H9 (cell line): ENCODE measurements around the gene NR1D1. TPM values are rescaled to one million over a fixed set of nuclear protein-coding genes. Genes with fewer than 3 reads are reported as not detected.

Experiments
- DNase-seq: peaks from one replicate; pipeline ENCODE4 v3.0.0-alpha.2; 2017
- H2AFZ ChIP-seq: one replicate; pipeline ENCODE4 v1.6.1; 2013; ENCODE audit warnings: mild to moderate bottlenecking, low read length, control low read depth, moderate library complexity
- H2AK5ac ChIP-seq: 2 replicates; pipeline ENCODE4 v1.6.1; 2013; ENCODE audit warnings: low read length, control low read depth, mixed read lengths; ENCODE audit not compliant: insufficient read length
- H2BK120ac ChIP-seq: one replicate; pipeline ENCODE4 v1.6.1; 2013; ENCODE audit warnings: low read depth, mild to moderate bottlenecking, low read length, control low read depth, inconsistent platforms; ENCODE audit not compliant: poor library complexity, severe bottlenecking
- H2BK12ac ChIP-seq: 2 replicates; pipeline ENCODE4 v1.6.1; 2013; ENCODE audit warnings: low read length, control low read depth, mixed read lengths, low read depth; ENCODE audit not compliant: insufficient read length
- H2BK15ac ChIP-seq: 2 replicates; pipeline ENCODE4 v1.6.1; 2013; ENCODE audit warnings: low read depth, low read length, control low read depth
- H2BK20ac ChIP-seq: one replicate; pipeline ENCODE4 v1.6.1; 2013; ENCODE audit warnings: low read depth, mild to moderate bottlenecking, low read length, control low read depth, inconsistent platforms; ENCODE audit not compliant: poor library complexity, severe bottlenecking
- H2BK5ac ChIP-seq: 2 replicates; pipeline ENCODE4 v1.6.1; 2013; ENCODE audit warnings: low read length, control low read depth, mixed read lengths; ENCODE audit not compliant: insufficient read length
- H3K14ac ChIP-seq: 2 replicates; pipeline ENCODE4 v1.6.1; 2013; ENCODE audit warnings: low read length, control low read depth; ENCODE audit not compliant: insufficient read depth
- H3K18ac ChIP-seq: 2 replicates; pipeline ENCODE4 v1.6.1; 2013; ENCODE audit warnings: low read depth, mild to moderate bottlenecking, mixed read lengths, low read length, control low read depth; ENCODE audit not compliant: insufficient read length
- H3K23ac ChIP-seq: 2 replicates; pipeline ENCODE4 v1.6.1; 2013; ENCODE audit warnings: low read length, control low read depth, mixed read lengths, low read depth; ENCODE audit not compliant: insufficient read length
- H3K23me2 ChIP-seq: 2 replicates; pipeline ENCODE4 v1.6.1; 2013; ENCODE audit warnings: low read depth, mild to moderate bottlenecking, mixed read lengths, low read length, control low read depth; ENCODE audit not compliant: insufficient read length, poor library complexity, severe bottlenecking
- H3K27ac ChIP-seq: 2 replicates; pipeline ENCODE4 v1.5.1; 2013; ENCODE audit warnings: low read length, control low read depth, mixed read lengths, low read depth; ENCODE audit not compliant: insufficient read length
- H3K27me3 ChIP-seq: 2 replicates; pipeline ENCODE4 v1.6.1; 2013; ENCODE audit warnings: low read length, control low read depth, inconsistent platforms; ENCODE audit not compliant: insufficient read depth
- H3K4ac ChIP-seq: 2 replicates; pipeline ENCODE4 v1.6.1; 2013; ENCODE audit warnings: low read depth, mild to moderate bottlenecking, control low read depth, inconsistent platforms, low read length, moderate library complexity
- H3K4me1 ChIP-seq: 2 replicates; pipeline ENCODE4 v1.6.1; 2013; ENCODE audit warnings: low read length, control low read depth, inconsistent platforms; ENCODE audit not compliant: insufficient read depth
- H3K4me2 ChIP-seq: 2 replicates; pipeline ENCODE4 v1.6.1; 2013; ENCODE audit warnings: low read length, control low read depth, mixed read lengths; ENCODE audit not compliant: insufficient read length, insufficient read depth
- H3K56ac ChIP-seq: 2 replicates; pipeline ENCODE4 v1.6.1; 2013; ENCODE audit warnings: low read depth, mild to moderate bottlenecking, mixed read lengths, low read length, control low read depth; ENCODE audit not compliant: insufficient read length
- H3K79me1 ChIP-seq: 2 replicates; pipeline ENCODE4 v1.6.1; 2013; ENCODE audit warnings: low read depth, mild to moderate bottlenecking, moderate library complexity, low read length, control low read depth, inconsistent platforms; ENCODE audit not compliant: insufficient read depth, poor library complexity, severe bottlenecking
- H3K79me2 ChIP-seq: 2 replicates; pipeline ENCODE4 v1.6.1; 2013; ENCODE audit warnings: low read length, control low read depth, inconsistent platforms; ENCODE audit not compliant: insufficient read depth
- H3K9ac ChIP-seq: 2 replicates; pipeline ENCODE4 v1.6.1; 2013; ENCODE audit warnings: low read length, control low read depth, mixed read lengths; ENCODE audit not compliant: insufficient read length; ENCODE audit errors: extremely low read depth
- H3K9me3 ChIP-seq: one replicate; pipeline ENCODE4 v1.6.1; 2013; ENCODE audit warnings: low read depth, low read length, inconsistent platforms; ENCODE audit not compliant: control insufficient read depth
- H3T11ph ChIP-seq: one replicate; pipeline ENCODE4 v1.6.1; 2013; ENCODE audit warnings: mild to moderate bottlenecking, low read length, control low read depth, inconsistent platforms
- H4K20me1 ChIP-seq: one replicate; pipeline ENCODE4 v1.6.1; 2013; ENCODE audit not compliant: control insufficient read depth, insufficient read length, insufficient read depth
- H4K5ac ChIP-seq: 2 replicates; pipeline ENCODE4 v1.6.1; 2013; ENCODE audit warnings: low read depth, mild to moderate bottlenecking, mixed read lengths, low read length, control low read depth; ENCODE audit not compliant: insufficient read length
- H4K8ac ChIP-seq: replicated peaks from 2 replicates; pipeline ENCODE4 v1.6.1; 2013; ENCODE audit warnings: low read length, control low read depth, mixed read lengths, low read depth; ENCODE audit not compliant: insufficient read length
- H4K91ac ChIP-seq: 2 replicates; pipeline ENCODE4 v1.6.1; 2013; ENCODE audit warnings: low read depth, mild to moderate bottlenecking, moderate library complexity, mixed read lengths, low read length, control low read depth; ENCODE audit not compliant: insufficient read length
- H3K27ac Mint-ChIP-seq, 3 experiments: 2 replicates in 2 of 3; 3 replicates in 1 of 3; pipeline ENCODE4 v1.8.0; 2020 to 2021; ENCODE audit warnings: mixed read lengths in 3 of 3, mild to moderate bottlenecking in 1 of 3, moderate library complexity in 1 of 3
- H3K27me3 Mint-ChIP-seq: 2 replicates; pipeline ENCODE4 v1.8.0; 2021; ENCODE audit warnings: low read depth, mild to moderate bottlenecking, moderate library complexity, mixed read lengths
- H3K36me3 Mint-ChIP-seq, 3 experiments: 2 replicates in 2 of 3; 3 replicates in 1 of 3; pipeline ENCODE4 v1.8.0; 2020 to 2021; ENCODE audit warnings: low read depth in 3 of 3, mixed read lengths in 3 of 3; ENCODE audit not compliant: insufficient read depth in 1 of 3
- H3K4me1 Mint-ChIP-seq, 2 experiments: 2 replicates each; pipeline ENCODE4 v1.8.0; 2020; ENCODE audit warnings: mixed read lengths in 2 of 2
- H3K4me3 Mint-ChIP-seq, 2 experiments: 2 replicates in 1 of 2; 3 replicates in 1 of 2; pipeline ENCODE4 v1.8.0; 2020 to 2021; ENCODE audit warnings: mild to moderate bottlenecking in 2 of 2, mixed read lengths in 2 of 2, moderate library complexity in 1 of 2
- H3K9me3 Mint-ChIP-seq, 2 experiments: 2 replicates in 1 of 2; 3 replicates in 1 of 2; pipeline ENCODE4 v1.8.0; 2020; ENCODE audit warnings: mild to moderate bottlenecking in 2 of 2, mixed read lengths in 2 of 2, moderate library complexity in 1 of 2
- WGBS: extraction: QIAGEN DNeasy Blood & Tissue Kit; methylation state at CpG from one replicate; pipeline ENCODE4 v1.1.7; 2013; ENCODE audit warnings: missing lambda C conversion rate, low lambda C conversion rate, mixed read lengths; ENCODE audit not compliant: insufficient read length; ENCODE audit errors: extremely low coverage; 5-methylcytosine and 5-hydroxymethylcytosine counted together
- total RNA-seq: library from RNA; stranded (reverse); gene quantifications from 2 replicates; pipeline ENCODE4 v1.2.1, GENCODE V29; 2021
- TF ChIP-seq, protein P1 (sequence below): fragments of 200-600 bp; sonication (generic); conservative IDR thresholded peaks from 3 replicates; pipeline ENCODE4 v1.8.0; 2021; ENCODE audit warnings: antibody characterized with exemption, mild to moderate bottlenecking

Gene NR1D1
- total RNA-seq, 1 experiment from 2014 or later: 8.6 TPM

DNA sequence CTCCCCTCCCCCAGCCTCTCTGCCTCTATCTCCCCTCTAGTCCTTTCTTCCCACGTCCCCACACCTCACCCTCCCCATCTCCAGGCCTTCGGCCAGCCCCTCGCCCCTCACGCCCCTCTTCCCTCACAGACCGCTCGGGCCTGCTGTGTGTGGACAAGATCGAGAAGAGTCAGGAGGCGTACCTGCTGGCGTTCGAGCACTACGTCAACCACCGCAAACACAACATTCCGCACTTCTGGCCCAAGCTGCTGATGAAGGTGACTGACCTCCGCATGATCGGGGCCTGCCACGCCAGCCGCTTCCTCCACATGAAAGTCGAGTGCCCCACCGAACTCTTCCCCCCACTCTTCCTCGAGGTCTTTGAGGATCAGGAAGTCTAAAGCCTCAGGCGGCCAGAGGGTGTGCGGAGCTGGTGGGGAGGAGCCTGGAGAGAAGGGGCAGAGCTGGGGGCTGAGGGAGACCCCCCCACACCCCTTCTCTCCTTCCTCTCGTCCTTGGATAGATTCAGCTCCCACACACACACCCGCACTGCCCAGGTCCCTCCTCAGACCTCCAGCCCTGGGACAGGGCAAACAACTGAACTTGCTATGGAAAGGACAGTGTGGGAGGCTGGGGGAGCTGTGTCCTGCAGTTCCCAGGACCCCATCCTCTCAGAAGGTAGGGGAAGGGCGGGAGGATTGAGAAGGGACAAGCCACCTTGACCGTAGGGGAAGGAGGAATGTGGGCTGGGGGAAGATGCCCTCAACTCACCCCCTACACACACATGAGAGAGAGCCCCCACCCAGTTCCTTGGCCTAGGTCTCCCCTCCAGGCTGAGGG, 11.1 kb downstream of the NR1D1 start:
- Histone ChIP-seq H2BK12ac (no peak overlapping the region), H3K14ac (no peak overlapping the region), H3K4ac (no peak overlapping the region), H3K56ac (no peak overlapping the region), H3K9me3 (no peaks in the 10 kb centered on the region), H2BK15ac (no peak overlapping the region), H2AK5ac (no peak overlapping the region), H3K79me2 (no peaks in the 10 kb centered on the region), H4K20me1 (peaks cover 2% of the 10 kb centered on the region), H3T11ph (no peak overlapping the region), H3K27ac (no peak overlapping the region), H4K91ac (no peak overlapping the region), H2BK20ac (no peak overlapping the region), H3K79me1 (no peaks in the 10 kb centered on the region), H3K9ac (no peak overlapping the region), H3K23me2 (no peaks in the 10 kb centered on the region), H3K4me1 (no peaks in the 10 kb centered on the region; the same call in 1 of the 2 replicates), H2BK120ac (no peak overlapping the region), H2AFZ (no peak overlapping the region), H2BK5ac (no peak overlapping the region), H3K4me2 (no peak overlapping the region), H3K23ac (no peak overlapping the region), H3K27me3 (no peaks in the 10 kb centered on the region), H4K8ac (no peak overlapping the region), H3K18ac (no peak overlapping the region), H4K5ac (no peak overlapping the region)
- Mint-ChIP-seq H3K4me3 (peak overlapping the region in 1 of 2 experiments; percentile 28; a peak in 1 of 5 replicates), H3K4me1 (peaks cover 9 to 46% of the 10 kb centered on the region in 2 experiments; a peak in 3 of 4 replicates), H3K36me3 (peaks cover 21 to 40% (median 34%) of the 10 kb centered on the region in 3 experiments; a peak in 6 of 7 replicates), H3K27me3 (no peaks in the 10 kb centered on the region), H3K27ac (peak overlapping the region in 2 of 3 experiments; percentile 55 to 82; a peak in 3 of 7 replicates), H3K9me3 (peaks cover 0 to 2% of the 10 kb centered on the region in 2 experiments; a peak in 1 of 5 replicates)
- TF ChIP-seq, protein P1, sequence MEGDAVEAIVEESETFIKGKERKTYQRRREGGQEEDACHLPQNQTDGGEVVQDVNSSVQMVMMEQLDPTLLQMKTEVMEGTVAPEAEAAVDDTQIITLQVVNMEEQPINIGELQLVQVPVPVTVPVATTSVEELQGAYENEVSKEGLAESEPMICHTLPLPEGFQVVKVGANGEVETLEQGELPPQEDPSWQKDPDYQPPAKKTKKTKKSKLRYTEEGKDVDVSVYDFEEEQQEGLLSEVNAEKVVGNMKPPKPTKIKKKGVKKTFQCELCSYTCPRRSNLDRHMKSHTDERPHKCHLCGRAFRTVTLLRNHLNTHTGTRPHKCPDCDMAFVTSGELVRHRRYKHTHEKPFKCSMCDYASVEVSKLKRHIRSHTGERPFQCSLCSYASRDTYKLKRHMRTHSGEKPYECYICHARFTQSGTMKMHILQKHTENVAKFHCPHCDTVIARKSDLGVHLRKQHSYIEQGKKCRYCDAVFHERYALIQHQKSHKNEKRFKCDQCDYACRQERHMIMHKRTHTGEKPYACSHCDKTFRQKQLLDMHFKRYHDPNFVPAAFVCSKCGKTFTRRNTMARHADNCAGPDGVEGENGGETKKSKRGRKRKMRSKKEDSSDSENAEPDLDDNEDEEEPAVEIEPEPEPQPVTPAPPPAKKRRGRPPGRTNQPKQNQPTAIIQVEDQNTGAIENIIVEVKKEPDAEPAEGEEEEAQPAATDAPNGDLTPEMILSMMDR: no peak
- no CpG with 5 or more reads among the region's 26 CpGs for WGBS
- no peak for DNase-seq
